AG08395 (cell line): ENCODE data around the gene PCGF1.

Experiments used
- DNase-seq: peaks from one replicate; pipeline ENCODE4 v3.0.0; 2012; ENCODE audit warnings: mixed read lengths, low spot score

PCGF1 gene

GRCh38 chr2:74536166-74536950, 28.9 kb upstream of the PCGF1 start:
- DNase-seq: no peak

GRCh38 chr2:74535440-74535965, 28.0 kb upstream of the PCGF1 start:
- DNase-seq: no peak

GRCh38 chr2:74534411-74534810, 26.9 kb upstream of the PCGF1 start:
- no peak for DNase-seq

GRCh38 chr2:74533464-74533863, 26.0 kb upstream of the PCGF1 start:
- DNase-seq: no peak

GRCh38 chr2:74532222-74532621, 24.7 kb upstream of the PCGF1 start:
- no peak for DNase-seq

GRCh38 chr2:74531666-74532065, 24.2 kb upstream of the PCGF1 start:
- no peak for DNase-seq

- peak; percentile 57 for DNase-seq
These were observed 23.0 kb upstream of the PCGF1 start for GRCh38 chr2:74530239-74531187.

- peak; percentile 99 for DNase-seq
These were observed 22.1 kb upstream of the PCGF1 start, which contains the start of the genes AUP1 and HTRA2 for GRCh38 chr2:74529357-74530238. Gene AUP1, minus strand, starts transcription at chr2:74529706. Its CDS starts 77 bp downstream, at chr2:74529629. Gene HTRA2, plus strand, starts transcription at chr2:74529933. Its CDS starts 74 bp downstream, at chr2:74530007.

GRCh38 chr2:74528600-74529356, 21.3 kb upstream of the PCGF1 start:
- no peak for DNase-seq

GRCh38 chr2:74527741-74528140, 20.2 kb upstream of the PCGF1 start:
- no peak for DNase-seq

GRCh38 chr2:74526649-74527230, 19.2 kb upstream of the PCGF1 start:
- DNase-seq: no peak

- DNase-seq: peak; percentile 31
These were observed 18.5 kb upstream of the PCGF1 start, which contains the start of gene DQX1 for GRCh38 chr2:74525717-74526648. Gene DQX1, minus strand, starts transcription at chr2:74526231. Its CDS starts 502 bp downstream, at chr2:74525729.

GRCh38 chr2:74524955-74525716, 17.6 kb upstream of the PCGF1 start:
- DNase-seq: no peak

GRCh38 chr2:74524005-74524404, 16.5 kb upstream of the PCGF1 start:
- no peak for DNase-seq

GRCh38 chr2:74522516-74522915, 15.0 kb upstream of the PCGF1 start:
- no peak for DNase-seq

GRCh38 chr2:74516650-74517049, 9.2 kb upstream of the PCGF1 start:
- DNase-seq: no peak

GRCh38 chr2:74515981-74516633, 8.6 kb upstream of the PCGF1 start:
- peak; percentile 89 for DNase-seq
